ENCODE measurements around the gene CLPTM1L.
"Not testable (repeated sequence)": the region's sequence is repeated elsewhere in the genome, so short reads cannot be mapped to it uniquely, and the experiment has no call there.

- not testable (repeated sequence) for TF ChIP-seq ZNF274 (IDR thresholded peaks at IDR 0.05; ENCODE audit: low read depth, low read length); YY1 (IDR thresholded peaks at IDR 0.05; ENCODE audit: insufficient read depth, insufficient read length); SUZ12 (IDR thresholded peaks at IDR 0.05; ENCODE audit: extremely low read depth, insufficient read depth, insufficient read length)
These were observed 55.3 kb downstream of the CLPTM1L start for GRCh38 chr5:1289559-1289958.

Data from NT2/D1 (cell line).